Prostate gland (tissue), 2 donors: ENCODE measurements around the gene ATP5F1C. TPM values are rescaled to one million over a fixed set of nuclear protein-coding genes. Genes with fewer than 3 reads are reported as not detected.
"Not testable (repeated sequence)": the region's sequence is repeated elsewhere in the genome, so short reads cannot be mapped to it uniquely, and the experiment has no call there.

Experiments
- DNase-seq: peaks from one replicate; pipeline ENCODE4 v3.0.0-alpha.2; 2019; ENCODE audit warnings: low spot score
- H3K27ac ChIP-seq, 2 donors: fragments of 200-600 bp; sonication (generic); 2 replicates each; pipeline ENCODE4 v1.5.1; 2017 to 2019
- H3K27me3 ChIP-seq: fragments of 200-600 bp; sonication (generic); replicated peaks from 2 replicates; pipeline ENCODE4 v1.5.1; 2019; ENCODE audit not compliant: insufficient read depth
- H3K36me3 ChIP-seq, 2 donors: fragments of 200-600 bp; sonication (generic); 1 replicate in 1 of 2; 2 replicates in 1 of 2; pipeline versions ENCODE4 v1.5.1 to v1.8.1; 2017 to 2019
- H3K4me1 ChIP-seq: fragments of 200-600 bp; sonication (generic); replicated peaks from 2 replicates; pipeline ENCODE4 v1.5.1; 2019
- H3K4me3 ChIP-seq, 2 donors: fragments of 200-600 bp; sonication (generic); 2 replicates each; pipeline ENCODE4 v1.5.1; 2017 to 2019
- H3K9me3 ChIP-seq: fragments of 200-600 bp; sonication (generic); 2 replicates; pipeline ENCODE4 v1.5.1; 2017
- CTCF ChIP-seq, 4 experiments: fragments of 200-600 bp in 2 of 4; fragments of 450-650 bp in 2 of 4; sonication (generic) in 2 of 4; IDR thresholded peaks; 1 replicate in 3 of 4; 2 replicates in 1 of 4; pipeline ENCODE4 v1.5.1; 2016 to 2019; ENCODE audit warnings: antibody characterized with exemption in 4 of 4, mild to moderate bottlenecking in 2 of 4, moderate library complexity in 2 of 4
- POLR2A ChIP-seq: fragments of 450-650 bp; IDR thresholded peaks from one replicate; pipeline ENCODE4 v1.6.1; 2016; ENCODE audit warnings: antibody characterized with exemption, mild to moderate bottlenecking
- POLR2AphosphoS5 ChIP-seq: sonication (generic); formaldehyde crosslinking; IDR thresholded peaks from one replicate; pipeline ENCODE4 v1.6.1; 2017; ENCODE audit warnings: antibody characterized with exemption
- WGBS: methylation state at CpG from one replicate; pipeline ENCODE4 v1.1.5; 2018; 5-methylcytosine and 5-hydroxymethylcytosine counted together
- intact Hi-C: fragments of 100-400 bp; cut with DNase I; formaldehyde crosslinking; loops from one replicate; pipeline ENCODE4 v1.14.2; 2022
- total RNA-seq, 2 donors: library from RNA; depleted of rRNA; stranded (reverse); fragments of >200 nt; gene quantifications; one replicate each; pipeline ENCODE4 v1.1.0, GENCODE V29; 2016

The ATP5F1C gene
- 100 to 1,000 TPM; 207 to 239 TPM for total RNA-seq

DNA sequence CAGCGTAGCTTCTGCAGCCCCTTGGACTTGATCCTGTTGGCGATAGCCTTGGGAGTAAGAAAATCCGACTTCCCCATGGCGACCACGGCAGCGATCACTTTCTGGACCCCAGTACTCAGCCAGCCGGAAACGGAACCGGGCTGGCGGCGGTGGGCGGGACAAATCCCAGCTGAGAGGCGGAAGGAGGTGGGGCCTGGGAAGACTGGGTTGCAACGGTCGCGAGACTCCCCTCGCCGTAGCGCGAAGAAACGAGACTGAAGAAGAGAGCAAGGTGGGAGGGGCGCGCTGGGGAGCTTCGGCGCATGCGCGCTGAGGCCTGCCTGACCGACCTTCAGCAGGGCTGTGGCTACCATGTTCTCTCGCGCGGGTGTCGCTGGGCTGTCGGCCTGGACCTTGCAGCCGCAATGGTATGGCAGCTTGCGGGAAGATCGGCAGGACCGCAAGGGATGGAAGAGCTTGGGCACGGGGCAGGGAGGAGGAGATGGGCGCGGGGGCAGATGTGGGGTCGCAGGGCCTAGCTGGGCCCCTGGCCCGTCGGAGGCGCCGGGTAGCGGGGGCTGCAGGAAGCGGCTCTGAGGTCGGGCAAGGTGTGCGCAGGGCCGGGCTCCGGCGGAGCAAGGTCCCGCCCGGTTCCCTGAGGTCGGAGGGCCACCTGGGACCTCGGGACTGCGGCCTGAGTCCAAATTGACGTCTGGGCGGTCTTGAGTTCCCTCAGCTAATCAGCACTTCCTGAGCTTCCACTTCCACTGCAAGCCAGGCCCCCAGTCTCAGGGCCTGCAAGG lies at the start of gene ATP5F1C, which contains the start of gene KIN:
TSS of gene ATP5F1C (plus strand) at position 321 of the 782 bp plus-strand sequence. CDS start at position 352, 31 bp downstream.
TSS of gene KIN (minus strand) at position 137 of the 782 bp plus-strand sequence. CDS start at position 77, 60 bp downstream.
- Histone ChIP-seq H3K4me1 (no peaks in the 10 kb centered on the region), H3K9me3 (no peaks in the 10 kb centered on the region), H3K27me3 (no peaks in the 10 kb centered on the region), H3K27ac (peak within 1 kb of the TSS; percentile 80), H3K36me3 (no peaks in the 10 kb centered on the region), H3K4me3 (peak within 1 kb of the TSS; percentile 71 to 90)
- 2% methylated on average over 58 of the region's 59 CpGs for WGBS
- DNase-seq, result peak; percentile 97
- intact Hi-C loops, result no loop called here
- TF ChIP-seq POLR2A (peak; percentile 80), CTCF (IDR thresholded peaks at IDR 0.05) (peak in 1 of 4 experiments; percentile 15), POLR2AphosphoS5 (peak; percentile 95)

DNA sequence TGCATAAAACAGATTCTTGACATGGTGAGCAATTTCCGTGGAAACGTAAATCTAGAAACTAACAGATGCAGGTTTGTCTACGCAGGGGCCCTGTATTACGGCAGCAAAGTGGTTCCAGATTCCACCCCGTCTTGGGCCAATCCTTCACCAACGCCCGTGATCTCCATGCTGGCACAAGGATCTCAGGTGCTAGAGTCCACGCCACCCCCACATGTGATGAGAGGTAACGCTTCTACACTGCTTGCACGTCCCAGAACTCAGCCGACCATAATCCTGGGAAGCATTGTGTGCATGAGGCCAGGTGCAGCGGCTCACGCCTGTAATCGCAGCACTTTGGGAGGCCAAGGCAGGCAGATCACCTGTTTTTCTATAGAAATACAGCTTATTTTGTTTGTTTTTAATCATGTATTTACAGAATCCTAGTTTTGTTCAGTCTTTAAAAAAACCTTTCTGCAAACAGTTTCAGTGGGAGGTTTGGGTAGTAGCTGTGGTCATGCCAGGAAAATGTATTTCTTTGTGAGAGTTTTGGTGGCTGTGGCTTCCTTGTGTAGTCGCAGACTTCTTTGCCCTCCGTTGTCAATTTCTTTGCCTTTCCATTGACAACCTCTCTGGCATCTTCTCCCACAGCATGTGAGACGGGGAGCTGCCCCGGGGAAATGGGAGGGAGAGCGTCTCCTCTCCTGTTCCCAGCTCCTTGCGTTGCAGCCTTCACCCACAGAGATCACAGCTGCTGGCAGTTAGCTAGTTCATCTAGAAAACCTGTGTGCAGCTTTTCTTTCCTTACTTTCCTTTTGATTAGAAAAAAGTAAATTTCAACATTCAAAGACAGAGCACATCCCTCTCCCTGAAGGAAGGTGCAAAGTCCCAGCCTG lies 49.2 kb upstream of the ATP5F1C start:
- Histone ChIP-seq H3K27me3 (no peaks in the 10 kb centered on the region), H3K9me3 (no peaks in the 10 kb centered on the region), H3K4me1 (no peaks in the 10 kb centered on the region), H3K36me3 (no peaks in the 10 kb centered on the region), H3K27ac (no peak overlapping the region), H3K4me3 (no peak overlapping the region)
- intact Hi-C loops, result no loop called here
- WGBS, result 74% methylated on average over 20 of the region's 20 CpGs
- no peak for DNase-seq
- no peak for TF ChIP-seq CTCF (IDR thresholded peaks at IDR 0.05)
- no peak for TF ChIP-seq POLR2AphosphoS5
- TF ChIP-seq POLR2A, result no peak

GRCh38 chr10:7744307-7744706 lies 43.7 kb upstream of the ATP5F1C start:
- H3K4me3 ChIP-seq, result no peak overlapping the region
- H3K27ac ChIP-seq, result no peak overlapping the region
- H3K27me3 ChIP-seq, result no peaks in the 10 kb centered on the region
- DNase-seq, result no peak
- H3K36me3 ChIP-seq, result no peaks in the 10 kb centered on the region
- TF ChIP-seq POLR2AphosphoS5, result no peak
- TF ChIP-seq CTCF (IDR thresholded peaks at IDR 0.05), result no peak
- TF ChIP-seq POLR2A, result no peak
- H3K9me3 ChIP-seq, result no peaks in the 10 kb centered on the region
- 85% methylated on average over 8 of the region's 8 CpGs for WGBS
- H3K4me1 ChIP-seq, result no peaks in the 10 kb centered on the region
- intact Hi-C loops, result no loop called here

DNA sequence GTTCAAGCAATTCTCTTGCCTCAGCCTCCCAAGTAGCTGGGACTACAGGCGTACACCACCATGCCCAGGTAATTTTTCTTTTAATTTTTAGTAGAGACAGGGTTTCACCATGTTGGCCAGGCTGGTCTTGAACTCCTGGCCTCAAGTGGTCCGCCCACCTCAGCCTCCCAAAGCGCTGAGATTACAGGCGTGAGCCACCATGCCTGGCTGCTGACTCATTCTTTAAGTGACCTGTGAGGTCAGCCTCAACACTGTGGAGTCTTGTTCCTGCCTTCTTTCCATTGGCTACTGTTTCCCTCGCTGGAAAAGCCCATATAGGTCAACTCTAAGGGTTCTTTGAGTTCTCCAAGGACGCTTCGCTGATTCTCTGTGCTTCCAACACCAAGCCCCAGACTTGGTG lies 39.3 kb upstream of the ATP5F1C start:
- H3K27ac ChIP-seq, H3K36me3 ChIP-seq, H3K9me3 ChIP-seq, H3K4me3 ChIP-seq, intact Hi-C loops, H3K4me1 ChIP-seq, H3K27me3 ChIP-seq, DNase-seq: not testable (repeated sequence)
- WGBS, result 95% methylated on average over 7 of the region's 7 CpGs

GRCh38 chr10:7750222-7750621 lies 37.8 kb upstream of the ATP5F1C start:
- Histone ChIP-seq H3K27ac (no peak overlapping the region), H3K4me3 (no peak overlapping the region), H3K9me3 (no peaks in the 10 kb centered on the region), H3K4me1 (no peaks in the 10 kb centered on the region), H3K27me3 (no peaks in the 10 kb centered on the region), H3K36me3 (peaks cover 0 to 4% of the 10 kb centered on the region in 2 donors)
- TF ChIP-seq CTCF (IDR thresholded peaks at IDR 0.05) (no peak), POLR2AphosphoS5 (no peak)
- 89% methylated on average over 5 of the region's 5 CpGs for WGBS
- intact Hi-C loops, result no loop called here
- DNase-seq, result no peak
